ENCODE measurements around the gene KCNJ6.

The KCNJ6 gene

GRCh38 chr21:37757606-37758376 lies 158.5 kb downstream of the KCNJ6 start:
- DNase-seq (ENCODE audit: low read depth in 2 of 2) = no peak
- TF ChIP-seq, protein P1, sequence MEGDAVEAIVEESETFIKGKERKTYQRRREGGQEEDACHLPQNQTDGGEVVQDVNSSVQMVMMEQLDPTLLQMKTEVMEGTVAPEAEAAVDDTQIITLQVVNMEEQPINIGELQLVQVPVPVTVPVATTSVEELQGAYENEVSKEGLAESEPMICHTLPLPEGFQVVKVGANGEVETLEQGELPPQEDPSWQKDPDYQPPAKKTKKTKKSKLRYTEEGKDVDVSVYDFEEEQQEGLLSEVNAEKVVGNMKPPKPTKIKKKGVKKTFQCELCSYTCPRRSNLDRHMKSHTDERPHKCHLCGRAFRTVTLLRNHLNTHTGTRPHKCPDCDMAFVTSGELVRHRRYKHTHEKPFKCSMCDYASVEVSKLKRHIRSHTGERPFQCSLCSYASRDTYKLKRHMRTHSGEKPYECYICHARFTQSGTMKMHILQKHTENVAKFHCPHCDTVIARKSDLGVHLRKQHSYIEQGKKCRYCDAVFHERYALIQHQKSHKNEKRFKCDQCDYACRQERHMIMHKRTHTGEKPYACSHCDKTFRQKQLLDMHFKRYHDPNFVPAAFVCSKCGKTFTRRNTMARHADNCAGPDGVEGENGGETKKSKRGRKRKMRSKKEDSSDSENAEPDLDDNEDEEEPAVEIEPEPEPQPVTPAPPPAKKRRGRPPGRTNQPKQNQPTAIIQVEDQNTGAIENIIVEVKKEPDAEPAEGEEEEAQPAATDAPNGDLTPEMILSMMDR (IDR thresholded peaks at IDR 0.05; ENCODE audit: low read depth, low read length) = no peak
- no peak overlapping the region for H3K4me3 ChIP-seq (replicated peaks in 1 of 2; ENCODE audit: low read depth in 2 of 2, low read length in 2 of 2)

DNA sequence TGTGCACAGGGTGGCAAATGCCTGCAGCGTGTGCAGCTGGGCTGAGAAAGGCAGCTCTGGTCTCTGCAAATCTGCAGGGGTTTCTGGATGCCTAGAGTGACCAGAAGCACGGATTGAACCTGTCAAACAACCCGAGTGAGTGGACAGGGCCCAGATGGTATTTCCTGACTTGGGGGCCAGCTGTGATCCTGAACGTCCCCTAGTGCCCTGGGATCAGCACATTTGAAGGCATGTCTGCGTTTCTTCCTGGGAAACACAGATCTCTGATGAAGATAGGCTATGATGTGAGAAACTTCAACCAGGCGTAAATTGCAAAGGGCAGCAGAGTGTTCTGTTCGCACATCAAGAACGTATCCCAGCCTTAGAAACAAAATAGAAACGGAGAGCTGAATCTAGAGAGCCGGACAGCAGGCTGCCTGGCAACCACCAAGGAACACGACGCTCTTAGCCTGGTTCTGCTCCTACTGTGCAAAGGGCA lies 163.1 kb downstream of the KCNJ6 start:
- no peak for DNase-seq (ENCODE audit: low read depth in 2 of 2)
- TF ChIP-seq, protein P1 (IDR thresholded peaks at IDR 0.05; ENCODE audit: low read depth, low read length) = no peak
- no peak overlapping the region for H3K4me3 ChIP-seq (replicated peaks in 1 of 2; ENCODE audit: low read depth in 2 of 2, low read length in 2 of 2)

DNA sequence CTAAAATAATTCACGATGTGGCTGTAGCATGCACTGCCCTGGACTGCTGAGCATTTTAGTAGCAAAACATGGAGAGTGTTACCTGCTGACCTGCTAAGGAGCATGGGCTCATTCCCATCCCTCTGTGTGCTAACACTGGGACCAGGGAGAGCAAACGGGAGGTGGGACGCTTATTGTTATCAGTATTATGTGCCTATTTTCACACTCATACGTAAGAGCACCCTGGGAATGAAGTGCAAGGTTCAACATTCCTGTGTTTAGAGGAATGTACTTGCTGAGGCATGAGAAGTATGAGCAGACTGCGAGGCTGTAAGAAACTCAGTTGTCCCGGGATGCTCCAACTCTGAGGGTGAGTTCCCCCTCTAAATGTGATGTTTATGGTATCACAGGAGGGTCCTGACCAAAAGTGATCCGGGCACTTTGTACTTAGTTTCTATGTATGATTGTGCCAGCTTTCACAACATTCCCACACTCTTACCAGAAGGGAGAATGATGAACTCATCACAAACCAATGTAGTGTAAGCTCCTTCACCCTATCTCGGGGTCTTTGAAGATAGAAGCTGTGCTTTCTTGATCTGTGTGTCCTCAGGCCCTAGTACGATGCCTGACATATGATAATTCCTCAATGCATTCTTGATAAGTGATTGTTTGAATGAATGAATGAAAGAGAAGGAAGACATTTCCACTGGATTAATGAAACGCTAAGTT lies 164.8 kb downstream of the KCNJ6 start:
- peak; percentile 53 to 56 for DNase-seq (ENCODE audit: low read depth in 2 of 2)
- TF ChIP-seq, protein P1 (IDR thresholded peaks at IDR 0.05; ENCODE audit: low read depth, low read length) = no peak
- no peak overlapping the region for H3K4me3 ChIP-seq (replicated peaks in 1 of 2; ENCODE audit: low read depth in 2 of 2, low read length in 2 of 2)

- no peak overlapping the region for H3K4me3 ChIP-seq (replicated peaks in 1 of 2; ENCODE audit: low read depth in 2 of 2, low read length in 2 of 2)
- TF ChIP-seq, protein P1 (IDR thresholded peaks at IDR 0.05; ENCODE audit: low read depth, low read length) = no peak
- DNase-seq (ENCODE audit: low read depth in 2 of 2) = no peak
Observed at GRCh38 chr21:37749132-37749531, 167.1 kb downstream of the KCNJ6 start.

DNA sequence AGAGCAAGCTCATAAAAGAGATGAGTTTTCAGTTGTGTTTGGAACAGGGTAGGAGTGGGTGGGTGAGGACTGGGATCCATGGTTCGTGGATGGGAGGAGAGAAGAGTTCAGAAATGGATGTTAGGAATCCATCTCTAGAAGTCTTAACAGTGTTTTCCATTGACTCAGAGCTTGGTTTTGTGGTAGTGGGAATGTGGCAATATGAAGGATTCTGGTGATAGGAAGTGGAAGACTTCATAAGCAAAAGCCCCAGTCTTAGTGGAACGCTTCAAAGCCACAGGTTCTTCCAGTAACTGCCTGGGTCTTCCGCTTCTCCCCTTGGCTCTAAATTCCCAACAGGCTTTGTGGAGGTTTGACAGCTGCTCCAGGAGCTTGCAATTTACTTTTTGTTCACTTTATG lies 167.9 kb downstream of the KCNJ6 start:
- TF ChIP-seq, protein P1 (IDR thresholded peaks at IDR 0.05; ENCODE audit: low read depth, low read length) = no peak
- no peak overlapping the region for H3K4me3 ChIP-seq (replicated peaks in 1 of 2; ENCODE audit: low read depth in 2 of 2, low read length in 2 of 2)
- DNase-seq (ENCODE audit: low read depth in 2 of 2) = no peak

DNA sequence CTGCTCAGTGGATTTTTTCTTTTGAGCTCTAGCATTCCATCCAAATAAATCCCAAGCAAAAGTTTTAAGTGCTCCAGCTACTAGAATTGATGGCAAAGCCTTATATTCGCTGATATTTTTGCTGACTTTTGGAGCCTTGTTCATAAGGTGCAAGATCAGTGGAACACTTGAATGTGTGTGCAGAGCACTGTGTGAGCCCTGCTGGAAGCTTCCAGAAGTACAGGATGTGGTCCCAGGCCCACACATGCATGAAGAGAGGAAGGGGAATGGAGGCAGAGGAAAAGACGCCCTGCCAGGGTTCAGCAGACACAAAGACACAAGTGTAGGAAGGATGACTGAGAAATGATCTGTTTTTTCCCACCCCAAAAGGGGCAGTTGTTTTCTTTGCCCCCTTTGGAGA lies 169.4 kb downstream of the KCNJ6 start:
- TF ChIP-seq, protein P1 (IDR thresholded peaks at IDR 0.05; ENCODE audit: low read depth, low read length) = no peak
- DNase-seq (ENCODE audit: low read depth in 2 of 2) = no peak
- no peak overlapping the region for H3K4me3 ChIP-seq (replicated peaks in 1 of 2; ENCODE audit: low read depth in 2 of 2, low read length in 2 of 2)

Data from cardiac fibroblast (primary cell).